Chondrocyte (in vitro differentiated cells): ENCODE measurements around the gene DNM3. TPM values are rescaled to one million over a fixed set of nuclear protein-coding genes. Genes with fewer than 3 reads are reported as not detected.

ENCODE experiments used
- DNase-seq: peaks from one replicate; pipeline ENCODE4 v3.0.0; 2021; ENCODE audit warnings: mixed read lengths, low spot score
- H3K27ac Mint-ChIP-seq: one replicate; pipeline ENCODE4 v1.8.0; 2021; ENCODE audit warnings: mild to moderate bottlenecking, moderate library complexity, mixed read lengths; ENCODE audit not compliant: unreplicated experiment
- H3K27me3 Mint-ChIP-seq: 2 replicates; pipeline ENCODE4 v1.8.0; 2021; ENCODE audit warnings: low read depth, mixed read lengths
- H3K36me3 Mint-ChIP-seq: 2 replicates; pipeline ENCODE4 v1.8.0; 2021; ENCODE audit warnings: low read depth, mixed read lengths
- H3K4me1 Mint-ChIP-seq: 2 replicates; pipeline ENCODE4 v1.8.0; 2021; ENCODE audit warnings: low read depth, mild to moderate bottlenecking, mixed read lengths
- H3K4me3 Mint-ChIP-seq: one replicate; pipeline ENCODE4 v1.8.0; 2021; ENCODE audit warnings: mild to moderate bottlenecking, moderate library complexity, mixed read lengths; ENCODE audit not compliant: unreplicated experiment
- H3K9me3 Mint-ChIP-seq: 2 replicates; pipeline ENCODE4 v1.8.0; 2021; ENCODE audit warnings: low read depth, mixed read lengths
- total RNA-seq: library from RNA; stranded (reverse); gene quantifications from 3 replicates; pipeline ENCODE4 v1.2.1, GENCODE V29; 2021
- TF ChIP-seq, protein P1 (sequence below): fragments of 200-600 bp; sonication (generic); IDR thresholded peaks from 2 replicates; pipeline ENCODE4 v1.5.0; 2021; ENCODE audit warnings: antibody characterized with exemption, mild to moderate bottlenecking, moderate library complexity

DNM3 gene
- total RNA-seq, 1 donor from 2014 or later, result 12.4 TPM

DNA sequence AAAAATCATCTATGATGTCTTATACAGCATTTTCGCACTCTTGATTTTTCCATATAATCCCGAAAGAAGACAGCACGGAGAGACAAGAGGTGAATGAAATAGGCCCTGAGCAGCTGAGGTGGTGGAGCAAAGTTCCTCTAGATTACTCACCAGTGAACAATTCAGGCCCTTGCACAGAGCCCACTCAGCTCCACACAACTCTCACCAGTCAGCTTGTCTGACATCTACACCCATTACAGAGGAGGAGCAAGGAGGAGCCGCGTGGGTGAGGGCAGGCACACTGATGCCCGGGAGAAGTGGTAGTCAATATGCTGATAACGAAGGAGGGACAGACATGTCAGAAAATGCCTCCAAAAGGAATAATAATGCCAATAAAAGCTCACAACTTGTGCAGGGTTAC, 59.9 kb downstream of the DNM3 start:
- Mint-ChIP-seq H3K36me3 (no peaks in the 10 kb centered on the region), H3K4me1 (no peaks in the 10 kb centered on the region), H3K27me3 (peaks cover 9% of the 10 kb centered on the region), H3K27ac (no peak overlapping the region), H3K9me3 (no peaks in the 10 kb centered on the region), H3K4me3 (no peak overlapping the region)
- TF ChIP-seq, protein P1, sequence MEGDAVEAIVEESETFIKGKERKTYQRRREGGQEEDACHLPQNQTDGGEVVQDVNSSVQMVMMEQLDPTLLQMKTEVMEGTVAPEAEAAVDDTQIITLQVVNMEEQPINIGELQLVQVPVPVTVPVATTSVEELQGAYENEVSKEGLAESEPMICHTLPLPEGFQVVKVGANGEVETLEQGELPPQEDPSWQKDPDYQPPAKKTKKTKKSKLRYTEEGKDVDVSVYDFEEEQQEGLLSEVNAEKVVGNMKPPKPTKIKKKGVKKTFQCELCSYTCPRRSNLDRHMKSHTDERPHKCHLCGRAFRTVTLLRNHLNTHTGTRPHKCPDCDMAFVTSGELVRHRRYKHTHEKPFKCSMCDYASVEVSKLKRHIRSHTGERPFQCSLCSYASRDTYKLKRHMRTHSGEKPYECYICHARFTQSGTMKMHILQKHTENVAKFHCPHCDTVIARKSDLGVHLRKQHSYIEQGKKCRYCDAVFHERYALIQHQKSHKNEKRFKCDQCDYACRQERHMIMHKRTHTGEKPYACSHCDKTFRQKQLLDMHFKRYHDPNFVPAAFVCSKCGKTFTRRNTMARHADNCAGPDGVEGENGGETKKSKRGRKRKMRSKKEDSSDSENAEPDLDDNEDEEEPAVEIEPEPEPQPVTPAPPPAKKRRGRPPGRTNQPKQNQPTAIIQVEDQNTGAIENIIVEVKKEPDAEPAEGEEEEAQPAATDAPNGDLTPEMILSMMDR, result no peak
- no peak for DNase-seq

DNA sequence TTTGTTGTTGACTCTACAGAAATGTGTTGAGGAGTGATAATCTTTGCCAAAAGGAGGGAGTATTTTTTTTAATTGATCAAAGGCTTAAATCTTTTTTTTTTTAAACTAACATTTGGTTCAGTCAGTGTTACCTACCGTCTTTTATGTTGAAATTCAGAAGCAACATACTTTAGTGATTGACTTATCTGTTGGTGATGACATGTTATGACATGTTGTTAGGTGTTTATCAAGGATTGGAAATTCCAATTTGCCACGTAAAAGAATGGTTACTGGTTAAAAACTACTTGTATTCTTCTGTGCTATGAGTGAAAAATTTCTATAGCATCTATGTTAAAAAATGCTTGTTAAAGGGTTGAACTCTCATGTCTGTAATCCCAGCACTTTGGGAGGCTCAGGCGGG, 61.2 kb downstream of the DNM3 start:
- Mint-ChIP-seq H3K4me3 (no peak overlapping the region), H3K27ac (no peak overlapping the region), H3K36me3 (no peaks in the 10 kb centered on the region), H3K9me3 (no peaks in the 10 kb centered on the region), H3K4me1 (no peaks in the 10 kb centered on the region), H3K27me3 (peaks cover 10% of the 10 kb centered on the region)
- no peak for DNase-seq
- TF ChIP-seq, protein P1, result no peak

DNA sequence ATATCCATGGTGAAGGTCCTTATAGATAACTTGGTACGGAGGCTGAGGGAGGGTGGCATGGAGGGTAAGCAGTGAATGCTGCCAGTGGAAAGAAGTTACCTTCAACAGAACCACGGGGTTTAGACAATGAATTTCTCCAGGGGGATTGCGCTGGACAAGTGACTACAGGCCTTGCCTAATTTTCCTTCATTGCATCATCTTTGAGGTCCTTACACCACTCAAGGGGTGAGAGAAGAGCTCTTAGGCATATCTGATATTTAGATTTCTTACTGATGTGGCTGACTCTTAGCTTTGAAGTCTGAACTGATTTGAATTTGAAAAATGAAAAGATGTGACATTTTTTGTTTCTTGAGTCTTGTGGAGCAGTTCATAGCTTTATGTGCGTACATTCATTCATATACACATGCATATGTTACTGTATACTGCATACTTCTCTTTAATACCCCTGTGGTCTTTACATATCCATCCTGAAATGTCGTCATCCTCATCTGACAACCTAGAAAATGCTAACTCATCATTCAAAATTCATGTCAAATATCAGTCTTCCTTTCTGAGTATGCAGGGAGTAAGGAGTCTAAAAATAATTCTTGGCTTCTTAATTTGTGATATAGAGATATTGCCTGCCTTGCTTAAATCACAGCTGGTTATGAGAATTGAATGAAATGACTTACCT, 63.6 kb downstream of the DNM3 start:
- peaks cover 13% of the 10 kb centered on the region for H3K27me3 Mint-ChIP-seq
- no peak overlapping the region for H3K4me3 Mint-ChIP-seq
- no peaks in the 10 kb centered on the region for H3K36me3 Mint-ChIP-seq
- TF ChIP-seq, protein P1, result no peak
- H3K27ac Mint-ChIP-seq, result no peak overlapping the region
- no peaks in the 10 kb centered on the region for H3K9me3 Mint-ChIP-seq
- peaks cover 7% of the 10 kb centered on the region for H3K4me1 Mint-ChIP-seq
- no peak for DNase-seq

DNA sequence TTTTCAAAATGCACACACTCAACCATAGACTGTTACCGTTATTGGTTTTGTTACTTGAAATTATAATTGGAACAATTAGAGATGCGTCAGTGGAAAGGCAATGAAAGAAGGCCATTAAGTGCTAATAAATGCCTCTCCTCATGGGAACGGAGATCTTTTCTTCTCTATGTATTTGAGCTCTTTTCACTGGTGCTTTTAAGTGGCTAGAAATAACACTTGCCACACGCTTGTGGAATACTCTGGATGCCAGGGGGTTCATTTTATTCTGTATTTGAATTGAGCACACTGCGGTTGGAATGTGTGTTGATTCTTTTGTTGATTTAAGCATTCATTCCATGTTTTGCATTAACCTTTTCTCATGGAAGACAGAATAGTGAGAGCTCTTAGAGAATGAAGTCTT, 68.4 kb downstream of the DNM3 start:
- TF ChIP-seq, protein P1, result no peak

DNA sequence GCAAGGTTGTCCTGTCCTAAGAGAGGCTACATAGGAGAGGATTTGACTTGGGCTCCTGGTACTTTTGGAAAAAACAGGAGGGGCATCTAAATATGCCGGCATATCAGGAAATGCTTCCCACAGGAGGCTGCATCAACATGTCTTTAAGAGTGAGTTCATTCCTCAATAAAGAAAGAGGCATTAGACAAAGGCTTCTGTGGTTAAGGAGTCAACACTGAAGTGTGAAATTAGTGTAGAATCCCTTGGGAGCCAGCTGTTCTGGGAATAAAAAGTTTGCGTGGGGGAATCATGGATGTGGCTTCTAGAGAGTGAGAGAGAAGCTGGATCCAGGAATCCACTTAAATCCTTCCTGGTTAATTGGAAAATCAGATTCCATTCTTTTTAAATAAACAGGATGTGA, 69.5 kb downstream of the DNM3 start:
- TF ChIP-seq, protein P1, result no peak
- H3K4me1 Mint-ChIP-seq, result peaks cover 19% of the 10 kb centered on the region
- no peak for DNase-seq
- peaks cover 10% of the 10 kb centered on the region for H3K27me3 Mint-ChIP-seq
- H3K9me3 Mint-ChIP-seq, result no peaks in the 10 kb centered on the region
- H3K36me3 Mint-ChIP-seq, result no peaks in the 10 kb centered on the region
- no peak overlapping the region for H3K4me3 Mint-ChIP-seq
- H3K27ac Mint-ChIP-seq, result no peak overlapping the region

More for the DNA sequence above, 68.4 kb downstream of the DNM3 start:
- no peak overlapping the region for H3K27ac Mint-ChIP-seq
- peaks cover 19% of the 10 kb centered on the region for H3K4me1 Mint-ChIP-seq
- DNase-seq, result no peak
- no peak overlapping the region for H3K4me3 Mint-ChIP-seq
- no peaks in the 10 kb centered on the region for H3K9me3 Mint-ChIP-seq
- H3K36me3 Mint-ChIP-seq, result no peaks in the 10 kb centered on the region
- H3K27me3 Mint-ChIP-seq, result peaks cover 16% of the 10 kb centered on the region
